Endometrium (tissue), 2 donors: ENCODE results near the gene PCBP3.
"Not testable (repeated sequence)": the region's sequence is repeated elsewhere in the genome, so short reads cannot be mapped to it uniquely, and the experiment has no call there.

Experiments used
- FAIRE-seq: peaks from 2 replicates; lab custom pipeline; 2012; peaks lifted over from hg19 to GRCh38; lab: Jason Lieb, UNC
- donor health status: control.
- donor health status: control.

The PCBP3 gene

GRCh38 chr21:45970674-45971615 lies 327.4 kb downstream of the PCBP3 start:
- no peak for FAIRE-seq

GRCh38 chr21:45971616-45972352 lies 328.3 kb downstream of the PCBP3 start:
- no peak for FAIRE-seq

GRCh38 chr21:45972353-45972715 lies 328.8 kb downstream of the PCBP3 start:
- FAIRE-seq = no peak

- FAIRE-seq = peak; percentile 73
These were observed 329.4 kb downstream of the PCBP3 start for GRCh38 chr21:45972716-45973474.

DNA sequence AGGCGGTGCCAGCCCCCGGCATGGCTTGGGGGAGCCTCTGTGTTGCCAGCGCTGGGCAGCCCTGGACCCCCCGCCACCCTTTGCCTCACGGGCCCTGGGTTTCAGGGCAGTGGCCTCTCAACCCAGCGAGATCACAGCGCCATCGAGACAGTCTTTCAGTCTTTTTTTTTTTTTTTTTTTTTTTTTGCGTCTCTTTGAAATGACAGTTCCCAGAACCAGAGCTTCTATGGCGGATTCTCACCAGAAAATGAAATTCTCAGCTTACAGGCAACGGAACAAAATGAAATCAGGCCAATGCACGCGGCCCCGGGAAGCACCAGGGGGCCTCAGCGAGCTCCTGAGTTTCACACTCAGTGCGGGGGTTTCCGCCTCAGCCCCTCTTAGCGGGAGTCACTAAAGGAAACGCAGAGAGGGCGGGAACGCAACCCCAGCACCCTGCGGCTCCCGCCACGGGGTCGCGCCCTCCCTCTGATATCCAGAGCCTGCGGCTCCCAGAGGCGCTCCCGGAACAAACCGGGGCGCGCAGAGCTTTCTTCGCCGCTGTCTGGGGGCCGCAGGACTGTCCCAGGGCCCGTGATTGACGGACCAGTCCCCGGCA lies 330.0 kb downstream of the PCBP3 start:
- FAIRE-seq = peak; percentile 33

DNA sequence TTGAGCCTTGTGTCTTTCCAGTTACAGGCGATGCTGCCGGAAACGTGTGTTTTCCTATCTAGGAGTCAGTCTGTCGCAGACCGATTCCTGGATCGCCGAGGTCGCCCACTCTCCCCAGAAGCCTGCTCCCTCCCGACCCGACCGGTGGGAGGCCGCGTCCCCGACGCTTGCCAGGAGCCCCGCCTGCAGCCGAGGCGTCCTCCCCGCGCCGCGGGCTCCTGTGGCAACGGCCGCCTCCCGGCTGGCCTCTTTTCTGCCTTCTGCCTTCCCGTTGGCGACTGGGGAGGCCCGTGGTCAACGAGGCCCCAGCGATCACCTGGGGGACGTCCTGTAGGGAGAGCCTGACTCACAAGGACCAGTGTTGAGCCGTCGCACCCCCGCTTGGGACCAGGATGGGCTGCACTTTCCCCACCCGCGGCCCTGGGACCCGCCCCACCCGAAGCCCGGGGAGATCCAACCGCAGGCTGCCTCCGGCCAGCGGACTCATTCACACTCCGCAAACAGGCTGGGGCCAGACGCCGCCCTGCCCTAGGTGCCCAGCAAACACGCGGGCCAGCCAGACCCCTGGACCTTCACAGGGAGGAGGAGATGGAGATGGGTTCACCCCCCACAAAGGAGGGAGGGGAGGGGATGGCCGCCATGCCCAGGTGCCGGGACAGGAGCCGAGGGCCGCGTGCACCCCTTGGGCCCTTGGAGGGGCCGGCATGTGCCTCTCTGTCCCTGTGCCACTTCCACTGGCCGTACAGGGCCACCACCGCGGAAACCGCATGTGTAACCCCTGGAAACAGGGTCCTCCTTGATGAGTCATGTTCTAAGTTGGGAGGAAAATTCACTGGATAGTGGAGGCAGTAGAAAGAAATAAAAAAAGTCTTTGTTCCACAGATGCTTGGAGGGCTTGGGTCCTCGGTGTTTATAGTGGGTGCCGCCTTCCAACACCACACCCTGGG lies 330.8 kb downstream of the PCBP3 start:
- no peak for FAIRE-seq

GRCh38 chr21:45975020-45975666 lies 331.6 kb downstream of the PCBP3 start:
- peak; percentile 63 for FAIRE-seq

DNA sequence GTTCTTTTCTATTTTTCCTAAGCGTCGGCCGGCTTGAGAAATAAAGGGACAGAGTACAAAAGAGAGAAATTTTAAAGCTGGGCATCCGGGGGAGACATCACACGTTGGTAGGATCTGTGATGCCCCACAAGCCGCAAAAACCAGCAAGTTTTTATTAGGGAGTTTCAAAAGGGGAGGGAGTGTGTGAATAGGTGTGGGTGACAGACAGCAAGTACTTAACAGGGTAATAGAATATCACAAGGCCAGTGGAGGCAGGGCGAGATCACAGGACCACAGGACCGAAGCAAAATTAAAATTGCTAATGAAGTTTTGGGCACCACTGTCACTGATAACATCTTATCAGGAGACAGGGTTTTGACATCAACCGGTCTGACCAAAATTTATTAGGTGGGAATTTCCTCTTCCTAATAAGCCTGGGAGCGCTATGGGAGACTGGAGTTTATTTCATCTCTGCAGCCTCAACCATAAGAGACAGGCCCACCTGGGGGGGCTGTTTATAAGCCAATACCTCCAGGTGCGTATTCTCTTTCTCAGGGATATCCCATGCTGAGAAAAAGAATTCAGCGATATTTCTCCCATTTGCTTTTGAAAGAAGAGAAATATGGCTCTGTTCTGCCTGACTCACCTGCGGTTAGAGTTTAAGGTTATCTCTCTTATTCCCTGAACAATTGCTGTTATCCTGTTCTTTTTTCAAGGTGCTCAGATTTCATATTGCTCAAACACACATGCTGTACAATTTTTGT lies 332.3 kb downstream of the PCBP3 start:
- FAIRE-seq = not testable (repeated sequence)

DNA sequence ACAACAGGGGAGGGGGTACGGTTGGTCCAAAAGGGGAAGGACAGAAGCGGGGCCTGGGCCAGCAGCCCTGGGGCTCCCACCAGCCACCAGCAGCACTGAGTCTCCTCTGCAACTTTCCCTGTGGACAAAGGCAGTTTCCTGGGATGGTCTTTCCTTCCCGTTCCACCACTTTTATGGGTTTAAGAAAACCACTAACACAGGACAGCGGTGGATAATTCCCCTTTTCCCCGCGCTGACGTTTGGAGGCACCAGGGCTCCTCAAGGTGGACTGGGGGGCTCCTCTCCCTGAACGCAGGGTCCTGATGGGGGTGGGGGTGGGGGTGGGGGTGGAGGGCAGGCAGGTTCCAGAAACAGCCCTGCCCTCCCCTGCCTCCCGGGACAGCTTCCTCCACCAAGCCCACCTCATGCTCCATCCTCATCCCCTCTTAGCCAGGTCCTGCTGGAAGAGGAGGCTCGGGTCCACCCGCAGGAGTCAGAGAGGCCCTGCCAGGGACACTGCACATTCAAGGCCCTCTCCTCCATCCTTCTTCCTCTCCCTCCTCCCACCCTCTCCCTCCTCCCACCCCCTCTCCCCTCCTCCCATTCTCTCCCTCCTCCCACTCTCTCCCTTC lies 333.3 kb downstream of the PCBP3 start:
- no peak for FAIRE-seq

DNA sequence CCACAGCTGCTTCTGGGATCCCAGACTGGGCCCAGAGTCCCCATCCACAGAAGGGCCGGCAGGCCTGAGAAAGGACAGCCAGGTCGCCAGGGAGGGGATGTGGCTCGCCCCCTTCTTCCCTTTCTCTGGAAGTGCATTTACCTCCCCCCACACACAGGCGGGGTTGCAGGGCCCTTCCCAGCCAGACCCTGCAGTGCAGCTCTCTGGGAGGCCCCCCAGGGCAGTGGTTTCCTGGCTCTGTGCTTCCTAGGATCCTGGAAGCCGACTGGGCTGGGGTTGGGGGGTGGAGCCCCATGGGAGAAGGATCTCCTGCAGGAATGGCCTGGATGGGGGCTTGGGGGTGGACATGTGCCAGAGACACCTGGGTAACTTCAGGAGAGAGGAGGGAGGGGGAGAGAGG lies 333.9 kb downstream of the PCBP3 start:
- FAIRE-seq = no peak

DNA sequence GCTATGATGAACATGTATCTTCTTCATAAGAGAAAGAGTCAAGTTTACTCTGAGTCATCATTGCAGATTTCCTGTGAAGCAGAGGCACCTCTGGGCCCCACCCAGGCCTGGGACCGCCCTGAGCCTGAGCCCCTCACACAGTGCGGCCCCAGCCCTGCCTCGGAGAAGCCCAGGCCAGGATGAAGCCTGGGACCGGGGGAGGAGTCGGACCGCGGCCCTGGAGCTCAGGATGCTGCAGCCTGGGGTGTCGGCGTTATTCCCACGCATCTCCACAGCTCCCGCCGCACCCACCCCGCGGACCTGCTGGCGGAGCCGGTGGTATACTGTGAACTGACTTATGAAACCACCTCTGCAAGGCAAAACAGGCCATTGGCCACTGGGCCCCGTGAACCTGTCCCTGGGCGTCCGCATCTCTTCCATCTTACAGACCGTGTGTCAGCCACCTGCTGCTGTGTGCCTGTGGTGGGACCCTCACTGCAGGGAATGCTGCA lies 335.7 kb downstream of the PCBP3 start:
- no peak for FAIRE-seq

DNA sequence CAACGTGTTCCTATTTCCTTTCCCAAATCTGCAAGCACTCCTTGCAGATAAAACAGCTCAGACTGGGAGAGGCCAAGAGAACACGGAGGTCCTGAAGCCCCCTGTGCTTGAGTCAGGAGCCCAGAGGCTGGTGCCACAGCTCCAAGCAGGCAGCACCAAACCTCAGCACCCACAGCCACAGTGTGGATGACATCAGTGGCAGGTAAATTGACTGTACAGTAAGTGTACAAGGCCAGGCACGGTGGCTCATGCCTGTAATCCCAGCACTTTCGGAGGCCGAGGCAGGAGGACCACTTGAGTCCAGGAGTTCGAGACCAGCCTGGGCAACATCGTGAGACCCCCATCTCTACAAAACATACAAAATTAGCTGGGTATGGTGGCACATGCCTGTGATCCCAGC lies 336.1 kb downstream of the PCBP3 start:
- no peak for FAIRE-seq

DNA sequence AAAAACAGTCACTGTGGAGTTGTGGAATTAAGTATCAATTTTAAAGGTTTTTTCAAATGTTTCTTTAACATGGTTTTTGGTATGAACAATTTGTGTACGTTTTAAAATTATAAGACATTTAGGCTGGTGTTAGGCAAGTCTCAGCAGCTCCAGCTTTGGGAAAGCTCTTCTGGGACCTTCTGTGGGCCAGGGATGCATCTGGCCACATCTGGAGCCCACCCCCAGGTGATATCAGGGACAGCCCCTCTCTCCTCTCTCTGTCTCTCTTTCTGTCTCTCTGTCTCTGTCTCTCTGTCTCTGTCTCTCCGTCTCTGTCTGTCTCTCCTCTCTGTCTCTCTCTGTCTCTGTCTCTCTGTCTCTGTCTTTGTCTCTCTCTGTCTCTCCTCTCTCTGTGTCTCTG lies 336.7 kb downstream of the PCBP3 start:
- FAIRE-seq = no peak

DNA sequence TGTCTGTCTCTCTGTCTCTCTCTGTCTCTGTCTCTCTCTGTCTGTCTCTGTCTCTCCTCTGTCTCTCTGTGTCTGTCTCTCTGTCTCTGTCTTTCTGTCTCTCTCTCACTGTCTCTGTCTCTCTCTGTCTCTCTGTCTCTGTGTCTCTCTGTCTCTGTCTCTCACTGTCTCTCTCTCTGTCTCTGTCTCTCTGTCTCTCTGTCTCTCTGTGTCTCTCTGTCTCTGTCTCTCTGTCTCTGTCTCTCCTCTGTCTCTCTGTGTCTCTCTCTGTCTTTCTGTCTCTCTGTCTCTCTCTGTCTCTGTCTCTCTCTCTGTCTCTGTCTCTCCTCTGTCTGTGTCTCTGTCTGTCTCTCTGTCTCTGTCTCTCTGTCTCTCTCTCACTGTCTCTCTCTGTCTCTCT lies 337.2 kb downstream of the PCBP3 start:
- FAIRE-seq = no peak

GRCh38 chr21:45981151-45982091 lies 337.9 kb downstream of the PCBP3 start, which contains the start of gene COL6A1:
COL6A1 (plus strand) TSS chr21:45981770; CDS start chr21:45981851, 81 bp downstream.
- FAIRE-seq = peak; percentile 61

DNA sequence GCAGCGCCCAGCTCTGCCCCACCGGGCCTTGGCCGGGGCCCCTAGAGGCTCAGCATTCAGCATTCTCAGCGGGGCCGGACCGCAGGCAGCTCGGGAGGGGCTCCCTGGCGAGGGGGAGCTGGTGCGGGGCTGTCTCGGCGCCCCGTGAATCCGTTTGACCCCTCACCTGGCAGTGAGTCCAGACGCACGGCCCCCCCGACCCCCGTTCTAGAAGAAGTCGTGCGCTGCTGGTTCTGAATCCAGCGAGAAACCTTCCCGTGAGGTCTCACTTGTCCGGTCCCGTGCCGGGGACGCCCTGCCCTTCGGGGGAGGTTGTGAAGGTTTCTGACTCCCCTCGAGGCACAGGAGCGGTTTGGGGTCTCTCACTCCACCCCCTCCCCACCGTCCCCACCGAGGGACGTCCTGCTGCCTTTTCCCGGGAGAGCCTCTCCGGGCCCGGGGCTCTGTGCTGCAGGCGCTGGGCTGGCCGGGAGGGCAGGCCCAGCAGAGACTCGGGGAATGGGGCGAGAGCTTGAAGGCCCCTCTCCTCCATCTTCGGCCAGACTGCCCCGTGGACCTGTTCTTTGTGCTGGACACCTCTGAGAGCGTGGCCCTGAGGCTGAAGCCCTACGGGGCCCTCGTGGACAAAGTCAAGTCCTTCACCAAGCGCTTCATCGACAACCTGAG lies 338.7 kb downstream of the PCBP3 start:
- FAIRE-seq = no peak
